Airway epithelial cell (primary cell): ENCODE results near the gene ALOX12. TPM values are rescaled to one million over a fixed set of nuclear protein-coding genes. Genes with fewer than 3 reads are reported as not detected.

Source experiments
- total RNA-seq: library from RNA; depleted of rRNA; stranded (reverse); fragments of >200 nt; gene quantifications from 2 replicates; pipeline ENCODE4 v1.2.3, GENCODE V29; 2015

ALOX12 gene, protein sequence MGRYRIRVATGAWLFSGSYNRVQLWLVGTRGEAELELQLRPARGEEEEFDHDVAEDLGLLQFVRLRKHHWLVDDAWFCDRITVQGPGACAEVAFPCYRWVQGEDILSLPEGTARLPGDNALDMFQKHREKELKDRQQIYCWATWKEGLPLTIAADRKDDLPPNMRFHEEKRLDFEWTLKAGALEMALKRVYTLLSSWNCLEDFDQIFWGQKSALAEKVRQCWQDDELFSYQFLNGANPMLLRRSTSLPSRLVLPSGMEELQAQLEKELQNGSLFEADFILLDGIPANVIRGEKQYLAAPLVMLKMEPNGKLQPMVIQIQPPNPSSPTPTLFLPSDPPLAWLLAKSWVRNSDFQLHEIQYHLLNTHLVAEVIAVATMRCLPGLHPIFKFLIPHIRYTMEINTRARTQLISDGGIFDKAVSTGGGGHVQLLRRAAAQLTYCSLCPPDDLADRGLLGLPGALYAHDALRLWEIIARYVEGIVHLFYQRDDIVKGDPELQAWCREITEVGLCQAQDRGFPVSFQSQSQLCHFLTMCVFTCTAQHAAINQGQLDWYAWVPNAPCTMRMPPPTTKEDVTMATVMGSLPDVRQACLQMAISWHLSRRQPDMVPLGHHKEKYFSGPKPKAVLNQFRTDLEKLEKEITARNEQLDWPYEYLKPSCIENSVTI
- total RNA-seq = 2.5 and 3.1 TPM in 2 replicates

DNA sequence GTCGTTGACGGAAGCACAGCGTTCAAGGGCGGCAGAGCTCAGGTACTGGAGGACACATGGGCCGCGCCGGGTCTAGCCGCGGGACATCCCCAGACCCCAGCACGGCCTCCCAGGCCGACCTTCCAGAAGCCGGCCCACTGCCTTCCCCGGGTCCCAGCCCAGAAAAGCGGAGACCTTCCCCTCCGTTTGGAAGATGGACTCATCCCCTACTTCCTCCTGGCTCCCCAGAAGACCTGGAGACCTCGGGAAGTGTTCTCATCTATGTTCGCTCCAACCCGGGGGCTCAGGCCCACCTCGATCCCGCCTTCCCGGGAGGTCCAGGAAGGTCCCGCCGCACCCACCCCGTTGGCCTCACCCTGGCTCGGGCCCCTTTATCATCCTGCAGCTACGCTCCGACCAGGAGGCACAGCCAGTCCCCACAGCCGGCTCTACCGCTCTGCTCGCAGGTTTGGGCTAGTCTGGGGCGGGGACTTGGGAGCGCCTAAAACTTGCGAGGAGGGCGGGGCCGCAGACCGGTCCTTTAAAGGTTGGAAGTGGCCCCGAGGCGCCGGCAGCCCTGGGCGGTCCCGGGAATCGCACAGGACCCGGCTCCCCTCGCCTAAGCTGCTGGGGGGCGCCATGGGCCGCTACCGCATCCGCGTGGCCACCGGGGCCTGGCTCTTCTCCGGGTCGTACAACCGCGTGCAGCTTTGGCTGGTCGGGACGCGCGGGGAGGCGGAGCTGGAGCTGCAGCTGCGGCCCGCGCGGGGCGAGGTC is at the start of gene ALOX12:
Gene ALOX12 (plus strand): TSS at position 550 of the 756 bp plus-strand sequence. CDS start 69 bp downstream, at position 619.

GRCh38 chr17:7022781-7023571 is 27.1 kb downstream of the ALOX12 start, which contains the start of gene BCL6B:
Gene BCL6B, plus strand, starts transcription at chr17:7023050. Its CDS starts 622 bp downstream, at chr17:7023672.

GRCh38 chr17:7035591-7036368 is 39.9 kb downstream of the ALOX12 start, which contains the start of gene SLC16A13:
Gene SLC16A13, plus strand, starts transcription at chr17:7036015. Its CDS starts 368 bp downstream, at chr17:7036383.

GRCh38 chr17:7043497-7044198 is 47.8 kb downstream of the ALOX12 start, which contains the start of gene SLC16A11:
Gene SLC16A11, minus strand, starts transcription at chr17:7044092. Its CDS starts 579 bp downstream, at chr17:7043513.

Other genes starting within 250 kb of the ALOX12 start
- gene XAF1, start 240.0 kb upstream of the ALOX12 start, total RNA-seq = 0.21 TPM in 1 of 2 replicates, not detected in the other
- 0.07 TPM in 1 of 2 replicates, not detected in the other for gene FBXO39, start 219.8 kb upstream of the ALOX12 start, total RNA-seq
- not detected in 2 replicates for gene TEKT1, start 164.3 kb upstream of the ALOX12 start, total RNA-seq
- 139 and 231 TPM in 2 replicates for gene RNASEK, start 16.6 kb downstream of the ALOX12 start, total RNA-seq
- gene BCL6B, start 27.0 kb downstream of the ALOX12 start, total RNA-seq = not detected in 2 replicates
- gene SLC16A13, start 40.0 kb downstream of the ALOX12 start, total RNA-seq = 2.2 and 5.3 TPM in 2 replicates
- gene SLC16A11, start 48.0 kb downstream of the ALOX12 start, total RNA-seq = 0.35 TPM in 1 of 2 replicates, not detected in the other
- not detected in 2 replicates for gene CLEC10A, start 84.2 kb downstream of the ALOX12 start, total RNA-seq
- not detected in 2 replicates for gene ASGR2, start 118.8 kb downstream of the ALOX12 start, total RNA-seq
- 0.21 TPM in 1 of 2 replicates, not detected in the other for gene ASGR1, start 183.3 kb downstream of the ALOX12 start, total RNA-seq
- 4.4 and 6.6 TPM in 2 replicates for gene DLG4, start 223.8 kb downstream of the ALOX12 start, total RNA-seq
- gene ACADVL, start 223.9 kb downstream of the ALOX12 start, total RNA-seq = 364 and 375 TPM in 2 replicates
- gene DVL2, start 238.5 kb downstream of the ALOX12 start, total RNA-seq = 44.9 and 52.6 TPM in 2 replicates
- 33.1 and 35.1 TPM in 2 replicates for gene PHF23, start 243.4 kb downstream of the ALOX12 start, total RNA-seq
- 309 and 347 TPM in 2 replicates for gene GABARAP, start 246.4 kb downstream of the ALOX12 start, total RNA-seq